ENCODE measurements around the gene COX4I1. TPM values are rescaled to one million over a fixed set of nuclear protein-coding genes. Genes with fewer than 3 reads are reported as not detected.

COX4I1 gene
- total RNA-seq, 2 experiments from 2014 or later: 515 to 543 TPM

- Mint-ChIP-seq H3K4me3 (no peak overlapping the region), H3K36me3 (ENCODE audit: low read depth) (peaks cover 2% of the 10 kb centered on the region), H3K4me1 (ENCODE audit: low read depth) (peaks cover 14% of the 10 kb centered on the region), H3K27ac (no peak overlapping the region), H3K9me3 (peaks cover 3% of the 10 kb centered on the region), H3K27me3 (peaks cover 36% of the 10 kb centered on the region)
- intact Hi-C loops (cut with micrococcal nuclease): no loop called here
- CTCF ChIA-PET: interaction anchor here (1.0 to 1.1 kb wide), 3 partner anchors 9 to 13 kb away, joined by 3 to 4 read pairs (median 4); no protein-coding TSS in a partner anchor
- no peak for DNase-seq
- POLR2A ChIA-PET: no interaction called here
- no peak for ATAC-seq
- TF ChIP-seq CTCF (IDR thresholded peaks at IDR 0.05): no peak
These were observed 33.2 kb downstream of the COX4I1 start for GRCh38 chr16:85832570-85833218.

GRCh38 chr16:85833219-85833920, 33.9 kb downstream of the COX4I1 start:
- ATAC-seq (no peak), DNase-seq (no peak)
- Mint-ChIP-seq H3K27me3 (peaks cover 39% of the 10 kb centered on the region), H3K27ac (no peak overlapping the region), H3K4me3 (no peak overlapping the region), H3K4me1 (ENCODE audit: low read depth) (peaks cover 14% of the 10 kb centered on the region), H3K9me3 (peaks cover 3% of the 10 kb centered on the region), H3K36me3 (ENCODE audit: low read depth) (peaks cover 2% of the 10 kb centered on the region)
- POLR2A ChIA-PET: no interaction called here
- intact Hi-C loops (cut with micrococcal nuclease): no loop called here
- TF ChIP-seq CTCF (IDR thresholded peaks at IDR 0.05): no peak
- CTCF ChIA-PET: interaction anchor here (1.0 kb wide), 2 partner anchors 10 to 12 kb away, joined by 3 to 4 read pairs; no protein-coding TSS in a partner anchor

GRCh38 chr16:85834741-85835140, 35.2 kb downstream of the COX4I1 start:
- no peak overlapping the region for H3K27ac Mint-ChIP-seq
- H3K4me1 Mint-ChIP-seq (ENCODE audit: low read depth): peaks cover 3% of the 10 kb centered on the region
- CTCF ChIA-PET: interaction anchor here (1.1 kb wide), 1 partner anchor 14 kb away, joined by 3 read pairs; no protein-coding TSS in a partner anchor
- POLR2A ChIA-PET: no interaction called here
- no peak for DNase-seq
- peaks cover 2% of the 10 kb centered on the region for H3K9me3 Mint-ChIP-seq
- intact Hi-C loops (cut with micrococcal nuclease): no loop called here
- H3K27me3 Mint-ChIP-seq: peaks cover 39% of the 10 kb centered on the region
- TF ChIP-seq CTCF (IDR thresholded peaks at IDR 0.05): no peak
- ATAC-seq: no peak
- no peaks in the 10 kb centered on the region for H3K36me3 Mint-ChIP-seq (ENCODE audit: low read depth)
- no peak overlapping the region for H3K4me3 Mint-ChIP-seq

GRCh38 chr16:85835227-85835751, 35.8 kb downstream of the COX4I1 start:
- POLR2A ChIA-PET: no interaction called here
- DNase-seq (no peak), ATAC-seq (no peak)
- Mint-ChIP-seq H3K27ac (no peak overlapping the region), H3K4me3 (no peak overlapping the region), H3K27me3 (peaks cover 39% of the 10 kb centered on the region), H3K36me3 (ENCODE audit: low read depth) (no peaks in the 10 kb centered on the region), H3K4me1 (ENCODE audit: low read depth) (no peaks in the 10 kb centered on the region), H3K9me3 (peaks cover 2% of the 10 kb centered on the region)
- intact Hi-C loops (cut with micrococcal nuclease): no loop called here
- TF ChIP-seq CTCF (IDR thresholded peaks at IDR 0.05): no peak
- CTCF ChIA-PET: interaction anchor here (1.1 kb wide), 1 partner anchor 15 kb away, joined by 3 read pairs; no protein-coding TSS in a partner anchor

Measured in activated CD8-positive, alpha-beta T cell treated with anti-CD3 and anti-CD28 coated beads for 36 hours (primary cell).